CD4-positive, alpha-beta T cell (primary cell): ENCODE measurements around the gene NTRK1. TPM values are rescaled to one million over a fixed set of nuclear protein-coding genes. Genes with fewer than 3 reads are reported as not detected.

Experiments
- ATAC-seq: fragments of 200-7000 bp; cut with Tn5 transposase; one replicate; pipeline ENCODE4 v1.10.0; 2022; ENCODE audit warnings: mild to moderate bottlenecking; ENCODE audit not compliant: poor library complexity
- CTCF ChIA-PET: fragments of 350-600 bp; sonication (Branson Sonifier 250); formaldehyde crosslinking; loops from one replicate; lab custom pipeline; 2021; ENCODE audit warnings: antibody characterized with exemption, inconsistent platforms; lab: Charles Lee
- POLR2A ChIA-PET: fragments of 350-600 bp; sonication (Branson Sonifier 250); formaldehyde crosslinking; loops from one replicate; lab custom pipeline; 2021; ENCODE audit warnings: antibody characterized with exemption, inconsistent platforms; lab: Charles Lee
- DNase-seq, 14 experiments: peaks; one replicate each; pipeline ENCODE4 v3.0.0-alpha.2; 2013 to 2020; ENCODE audit warnings: mixed read lengths in 2 of 14
- H3K27ac ChIP-seq, 2 donors: one replicate each; pipeline versions ENCODE4 v1.5.1 to v1.7.0; 2013; ENCODE audit warnings: low read length in 2 of 2, low read depth in 1 of 2, mild to moderate bottlenecking in 1 of 2
- H3K27me3 ChIP-seq, 2 experiments: 1 replicate in 1 of 2; 2 replicates in 1 of 2; pipeline versions ENCODE4 v1.6.1 to v1.7.0; 2013; ENCODE audit warnings: low read length in 2 of 2, control low read depth in 1 of 2, mild to moderate bottlenecking in 1 of 2, moderate library complexity in 1 of 2; ENCODE audit not compliant: insufficient read depth in 2 of 2, control insufficient read depth in 1 of 2
- H3K36me3 ChIP-seq: one replicate; pipeline ENCODE4 v1.6.1; 2013; ENCODE audit warnings: low read length, control low read depth; ENCODE audit not compliant: insufficient read depth
- H3K4me1 ChIP-seq: one replicate; pipeline ENCODE4 v1.6.1; 2013; ENCODE audit warnings: low read length, control low read depth; ENCODE audit not compliant: insufficient read depth
- H3K4me3 ChIP-seq: one replicate; pipeline ENCODE4 v1.5.1; 2013; ENCODE audit warnings: mild to moderate bottlenecking, low read length, moderate library complexity
- H3K9me3 ChIP-seq, 2 experiments: 1 replicate in 1 of 2; 2 replicates in 1 of 2; pipeline versions ENCODE4 v1.6.1 to v1.7.0; 2013; ENCODE audit warnings: low read length in 2 of 2, mild to moderate bottlenecking in 2 of 2, control low read depth in 1 of 2, moderate library complexity in 1 of 2; ENCODE audit not compliant: control insufficient read depth in 1 of 2, insufficient read depth in 1 of 2
- H3K27ac Mint-ChIP-seq: one replicate; pipeline ENCODE4 v1.8.0; 2020; ENCODE audit warnings: mixed read lengths
- H3K27me3 Mint-ChIP-seq: one replicate; pipeline ENCODE4 v1.8.0; 2021; ENCODE audit warnings: mixed read lengths
- H3K36me3 Mint-ChIP-seq: one replicate; pipeline ENCODE4 v1.8.0; 2021; ENCODE audit warnings: low read depth, mixed read lengths
- H3K4me1 Mint-ChIP-seq: one replicate; pipeline ENCODE4 v1.8.0; 2021; ENCODE audit warnings: low read depth, mixed read lengths
- H3K4me3 Mint-ChIP-seq: one replicate; pipeline ENCODE4 v1.8.0; 2020; ENCODE audit warnings: mild to moderate bottlenecking, mixed read lengths
- H3K9me3 Mint-ChIP-seq: one replicate; pipeline ENCODE4 v1.8.0; 2020; ENCODE audit warnings: mixed read lengths
- intact Hi-C, 2 experiments: fragments of 100-400 bp; cut with DNase I in 1 of 2; cut with micrococcal nuclease in 1 of 2; formaldehyde crosslinking; loops; one replicate each; pipeline versions ENCODE4 v1.15.1 to v1.9.0; 2023 to 2025; cut with DNase I, micrococcal nuclease
- total RNA-seq, 174 experiments: library from RNA in 2 of 174; stranded (reverse) in 2 of 174; gene quantifications; one replicate each; pipeline ENCODE4 v1.2.3 and lab custom pipeline; 2021 to 2026
- TF ChIP-seq, protein P1 (sequence below): fragments of 200-600 bp; IDR thresholded peaks from one replicate; pipeline ENCODE4 v1.8.0; 2022; ENCODE audit warnings: antibody characterized with exemption, mild to moderate bottlenecking

Gene NTRK1
- total RNA-seq, 2 experiments from 2014 or later: 0.42 to 0.52 TPM

DNA sequence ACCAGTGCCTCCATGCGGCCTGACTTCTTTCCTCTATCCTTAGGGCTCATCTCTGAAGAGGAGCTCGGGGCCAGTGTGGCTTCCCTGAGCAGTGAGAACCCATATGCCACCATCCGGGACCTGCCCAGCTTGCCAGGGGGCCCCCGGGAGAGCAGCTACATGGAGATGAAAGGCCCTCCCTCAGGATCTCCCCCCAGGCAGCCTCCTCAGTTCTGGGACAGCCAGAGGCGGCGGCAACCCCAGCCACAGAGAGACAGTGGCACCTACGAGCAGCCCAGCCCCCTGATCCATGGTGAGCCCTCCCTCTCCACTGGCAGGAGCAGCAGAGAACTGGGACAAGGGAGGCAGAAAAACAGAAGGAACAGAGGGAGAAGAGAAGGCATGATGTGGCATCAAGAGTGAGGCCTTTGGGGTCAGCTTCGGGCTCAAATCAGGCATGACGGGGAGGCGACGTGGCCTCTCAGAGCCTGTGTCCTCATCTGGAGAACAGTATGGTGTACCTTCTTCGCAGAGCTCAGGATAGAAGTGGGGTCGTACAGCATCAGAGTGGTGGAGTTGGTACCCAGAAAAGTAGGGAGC is 53.2 kb downstream of the NTRK1 start:
- DNase-seq (no peak), ATAC-seq (no peak)
- Mint-ChIP-seq H3K4me3 (no peak overlapping the region), H3K4me1 (no peaks in the 10 kb centered on the region), H3K27me3 (peaks cover 58% of the 10 kb centered on the region), H3K9me3 (no peaks in the 10 kb centered on the region), H3K36me3 (no peaks in the 10 kb centered on the region), H3K27ac (no peak overlapping the region)
- peaks cover 3 to 7% of the 10 kb centered on the region in 2 experiments for H3K27me3 ChIP-seq
- ChIA-PET CTCF (no interaction called here), POLR2A (no interaction called here)
- H3K9me3 ChIP-seq: peaks cover 0 to 5% of the 10 kb centered on the region in 2 experiments
- no peaks in the 10 kb centered on the region for H3K4me1 ChIP-seq
- H3K4me3 ChIP-seq: no peak overlapping the region
- intact Hi-C loops: loop anchor here (5.0 kb wide), 2 partner anchors 48 to 163 kb away; no protein-coding TSS in a partner anchor
- no peaks in the 10 kb centered on the region for H3K36me3 ChIP-seq
- H3K27ac ChIP-seq: no peak overlapping the region
- TF ChIP-seq, protein P1, sequence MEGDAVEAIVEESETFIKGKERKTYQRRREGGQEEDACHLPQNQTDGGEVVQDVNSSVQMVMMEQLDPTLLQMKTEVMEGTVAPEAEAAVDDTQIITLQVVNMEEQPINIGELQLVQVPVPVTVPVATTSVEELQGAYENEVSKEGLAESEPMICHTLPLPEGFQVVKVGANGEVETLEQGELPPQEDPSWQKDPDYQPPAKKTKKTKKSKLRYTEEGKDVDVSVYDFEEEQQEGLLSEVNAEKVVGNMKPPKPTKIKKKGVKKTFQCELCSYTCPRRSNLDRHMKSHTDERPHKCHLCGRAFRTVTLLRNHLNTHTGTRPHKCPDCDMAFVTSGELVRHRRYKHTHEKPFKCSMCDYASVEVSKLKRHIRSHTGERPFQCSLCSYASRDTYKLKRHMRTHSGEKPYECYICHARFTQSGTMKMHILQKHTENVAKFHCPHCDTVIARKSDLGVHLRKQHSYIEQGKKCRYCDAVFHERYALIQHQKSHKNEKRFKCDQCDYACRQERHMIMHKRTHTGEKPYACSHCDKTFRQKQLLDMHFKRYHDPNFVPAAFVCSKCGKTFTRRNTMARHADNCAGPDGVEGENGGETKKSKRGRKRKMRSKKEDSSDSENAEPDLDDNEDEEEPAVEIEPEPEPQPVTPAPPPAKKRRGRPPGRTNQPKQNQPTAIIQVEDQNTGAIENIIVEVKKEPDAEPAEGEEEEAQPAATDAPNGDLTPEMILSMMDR: no peak

- TF ChIP-seq, protein P1: no peak
- ATAC-seq: no peak
- POLR2A ChIA-PET: no interaction called here
- H3K27me3 Mint-ChIP-seq: peaks cover 64% of the 10 kb centered on the region
- no peaks in the 10 kb centered on the region for H3K9me3 Mint-ChIP-seq
- H3K4me1 Mint-ChIP-seq: no peaks in the 10 kb centered on the region
- intact Hi-C loops: loop anchor here (5.0 kb wide), 2 partner anchors 48 to 163 kb away; no protein-coding TSS in a partner anchor
- Histone ChIP-seq H3K4me3 (no peak overlapping the region), H3K4me1 (no peaks in the 10 kb centered on the region), H3K36me3 (no peaks in the 10 kb centered on the region), H3K27me3 (peaks cover 3 to 10% of the 10 kb centered on the region in 2 experiments), H3K27ac (no peak overlapping the region), H3K9me3 (peaks cover 0 to 5% of the 10 kb centered on the region in 2 experiments)
- H3K36me3 Mint-ChIP-seq: no peaks in the 10 kb centered on the region
- H3K4me3 Mint-ChIP-seq: no peak overlapping the region
- no peak for DNase-seq
- CTCF ChIA-PET: no interaction called here
- no peak overlapping the region for H3K27ac Mint-ChIP-seq
These were observed 53.8 kb downstream of the NTRK1 start for GRCh38 chr1:156914440-156914856.

- intact Hi-C loops: loop anchor here in 1 of 2 experiments (10.0 kb wide), 1 partner anchor 236 kb away; no protein-coding TSS in a partner anchor
- TF ChIP-seq, protein P1: peak; percentile 34
These were observed 59.8 kb downstream of the NTRK1 start, which contains the start of gene LRRC71 for GRCh38 chr1:156920233-156921052. TSS of gene LRRC71 (plus strand) at chr1:156920632. CDS start at chr1:156920804, 172 bp downstream.

More at GRCh38 chr1:156920233-156921052, 59.8 kb downstream of the NTRK1 start, which contains the start of gene LRRC71:
- Histone ChIP-seq H3K36me3 (no peaks in the 10 kb centered on the region), H3K9me3 (peaks cover 0 to 14% of the 10 kb centered on the region in 2 experiments), H3K4me1 (peaks cover 21% of the 10 kb centered on the region), H3K27ac (no peak within 1 kb of the TSS), H3K4me3 (no peak within 1 kb of the TSS), H3K27me3 (peaks cover 55 to 62% of the 10 kb centered on the region in 2 experiments)
- peaks cover 88% of the 10 kb centered on the region for H3K27me3 Mint-ChIP-seq
- ATAC-seq: peak; percentile 86
- POLR2A ChIA-PET: no interaction called here
- no peaks in the 10 kb centered on the region for H3K9me3 Mint-ChIP-seq
- H3K4me3 Mint-ChIP-seq: no peak within 1 kb of the TSS
- H3K27ac Mint-ChIP-seq: no peak within 1 kb of the TSS
- H3K36me3 Mint-ChIP-seq: no peaks in the 10 kb centered on the region
- CTCF ChIA-PET: no interaction called here
- peak; percentile 22 to 75 (median 50) for DNase-seq
- H3K4me1 Mint-ChIP-seq: peaks cover 19% of the 10 kb centered on the region
